OCI-LY7 (cell line): Measurements from ENCODE around the gene DCTN1. TPM values are rescaled to one million over a fixed set of nuclear protein-coding genes. Genes with fewer than 3 reads are reported as not detected.

ENCODE experiments used
- BruUV-seq: library from RNA; stranded (reverse); fragments of 400-500 nt; replicated peaks from 2 replicates; lab custom pipeline; 2021; lab: Mats Ljungman, UMichigan
- CTCF ChIA-PET: fragments of 300-600 bp; sonication (Branson Sonifier 250); formaldehyde crosslinking; loops from one replicate; lab custom pipeline; 2022; ENCODE audit warnings: antibody characterized with exemption; ENCODE audit not compliant: unreplicated experiment; lab: Charles Lee
- POLR2A ChIA-PET: fragments of 300-600 bp; sonication (Branson Sonifier 250); formaldehyde crosslinking; loops from one replicate; lab custom pipeline; 2022; ENCODE audit warnings: antibody characterized with exemption; lab: Charles Lee
- DNase-seq: peaks from one replicate; pipeline ENCODE4 v3.0.0-alpha.2; 2015; ENCODE audit warnings: low spot score
- H2AFZ ChIP-seq: fragments of 200-600 bp; sonication (generic), shearing (Covaris generic); 2 replicates; pipeline ENCODE4 v1.6.1; 2014; ENCODE audit warnings: mild to moderate bottlenecking, antibody characterized with exemption, low read length, moderate library complexity
- H3K27ac ChIP-seq: fragments of 200-600 bp; sonication (generic); 2 replicates; pipeline ENCODE4 v1.5.1; 2014; ENCODE audit warnings: mixed run types, low read depth, mild to moderate bottlenecking, moderate library complexity, low read length, inconsistent platforms; ENCODE audit not compliant: poor library complexity, severe bottlenecking
- H3K36me3 ChIP-seq: fragments of 200-600 bp; sonication (generic); 2 replicates; pipeline ENCODE4 v1.6.1; 2014; ENCODE audit warnings: mild to moderate bottlenecking, antibody characterized with exemption, low read length, moderate library complexity, mixed read lengths; ENCODE audit not compliant: insufficient read depth
- H3K4me1 ChIP-seq: fragments of 200-600 bp; sonication (generic); 2 replicates; pipeline ENCODE4 v1.5.1; 2014; ENCODE audit warnings: mild to moderate bottlenecking, low read length; ENCODE audit not compliant: insufficient read depth, poor library complexity, severe bottlenecking
- H3K4me2 ChIP-seq: fragments of 200-600 bp; sonication (generic); 2 replicates; pipeline ENCODE4 v1.6.1; 2014; ENCODE audit warnings: mild to moderate bottlenecking, low read length
- H3K4me3 ChIP-seq: fragments of 200-600 bp; sonication (generic); 2 replicates; pipeline ENCODE4 v1.5.1; 2014; ENCODE audit warnings: mild to moderate bottlenecking, low read depth, low read length; ENCODE audit not compliant: poor library complexity, severe bottlenecking
- H3K79me2 ChIP-seq: fragments of 200-600 bp; sonication (generic); 2 replicates; pipeline ENCODE4 v1.6.1; 2016; ENCODE audit warnings: low read depth, mild to moderate bottlenecking, low read length, moderate library complexity, mixed read lengths; ENCODE audit not compliant: insufficient read depth
- H3K9me2 ChIP-seq: fragments of 200-600 bp; sonication (generic); 2 replicates; pipeline ENCODE4 v1.6.1; 2016; ENCODE audit warnings: mild to moderate bottlenecking, low read length, mixed read lengths; ENCODE audit not compliant: insufficient read depth
- H3K9me3 ChIP-seq: fragments of 200-600 bp; sonication (generic); 2 replicates; pipeline ENCODE4 v1.6.1; 2014; ENCODE audit warnings: mild to moderate bottlenecking, mixed run types, low read length, mixed read lengths
- H4K20me1 ChIP-seq: fragments of 200-600 bp; sonication (generic); 2 replicates; pipeline ENCODE4 v1.6.1; 2014; ENCODE audit warnings: mild to moderate bottlenecking, antibody characterized with exemption, low read length, moderate library complexity, mixed read lengths; ENCODE audit not compliant: insufficient read depth
- CTCF ChIP-seq: fragments of 200-600 bp; sonication (generic); conservative IDR thresholded peaks from 2 replicates; pipeline ENCODE4 v1.5.1; 2014; ENCODE audit warnings: mild to moderate bottlenecking, antibody characterized with exemption, low read length, moderate library complexity, mixed read lengths
- EZH2phosphoT487 ChIP-seq: fragments of 200-600 bp; sonication (generic); IDR thresholded peaks from 2 replicates; pipeline ENCODE4 v1.6.1; 2018; ENCODE audit warnings: low read depth, borderline replicate concordance, mild to moderate bottlenecking, mixed run types, antibody characterized with exemption, low read length, moderate library complexity, mixed read lengths
- intact Hi-C: fragments of 100-400 bp; cut with micrococcal nuclease; formaldehyde crosslinking; loops from one replicate; pipeline ENCODE4 v1.10.0; 2022; ENCODE audit not compliant: unreplicated experiment
- total RNA-seq, 2 experiments: library from RNA; depleted of rRNA in 1 of 2; stranded (reverse); fragments of >200 nt in 1 of 2; shearing (Covaris generic) in 1 of 2; gene quantifications; 2 replicates each; pipeline ENCODE4 v1.2.3, GENCODE V29; 2014 to 2022

DCTN1 gene
- total RNA-seq, 2 experiments from 2014 or later, result 45.5 to 100 TPM

- no peaks in the 10 kb centered on the region for H3K79me2 ChIP-seq
- ChIA-PET POLR2A (interaction anchor here (0.6 kb wide), 1 partner anchor 11 kb away, joined by 4 read pairs; no protein-coding TSS in a partner anchor), CTCF (no interaction called here)
- intact Hi-C loops, result no loop called here
- TF ChIP-seq CTCF, result no peak
- TF ChIP-seq EZH2phosphoT487, result no peak
- H2AFZ ChIP-seq, result no peak overlapping the region
- no peak for DNase-seq
- H3K4me2 ChIP-seq, result no peak overlapping the region
- BruUV-seq, result no TSS peak
- H3K27ac ChIP-seq, result no peak overlapping the region
- H3K9me2 ChIP-seq, result no peaks in the 10 kb centered on the region
- H3K9me3 ChIP-seq, result no peaks in the 10 kb centered on the region
- H3K4me3 ChIP-seq, result no peak overlapping the region
- peaks cover 48% of the 10 kb centered on the region for H3K36me3 ChIP-seq
- H3K4me1 ChIP-seq, result no peaks in the 10 kb centered on the region
- no peaks in the 10 kb centered on the region for H4K20me1 ChIP-seq
Observed at GRCh38 chr2:74371421-74371820, 8.7 kb downstream of the DCTN1 start.

GRCh38 chr2:74369976-74370375 lies 10.1 kb downstream of the DCTN1 start:
- Histone ChIP-seq H3K27ac (no peak overlapping the region), H3K9me3 (no peaks in the 10 kb centered on the region), H3K4me2 (no peak overlapping the region), H3K4me3 (no peak overlapping the region), H2AFZ (no peak overlapping the region), H3K36me3 (peaks cover 53% of the 10 kb centered on the region), H4K20me1 (no peaks in the 10 kb centered on the region), H3K9me2 (no peaks in the 10 kb centered on the region), H3K4me1 (no peaks in the 10 kb centered on the region), H3K79me2 (no peaks in the 10 kb centered on the region)
- intact Hi-C loops, result no loop called here
- CTCF ChIA-PET, result no interaction called here
- POLR2A ChIA-PET, result no interaction called here
- no peak for DNase-seq
- TF ChIP-seq EZH2phosphoT487 (no peak), CTCF (no peak)
- no TSS peak for BruUV-seq

- Histone ChIP-seq H3K36me3 (peaks cover 67% of the 10 kb centered on the region), H3K4me2 (no peak overlapping the region), H3K79me2 (no peaks in the 10 kb centered on the region), H3K4me1 (no peaks in the 10 kb centered on the region), H3K4me3 (no peak overlapping the region), H3K9me2 (no peaks in the 10 kb centered on the region), H3K27ac (no peak overlapping the region), H4K20me1 (no peaks in the 10 kb centered on the region), H3K9me3 (no peaks in the 10 kb centered on the region), H2AFZ (no peak overlapping the region)
- no peak for TF ChIP-seq EZH2phosphoT487
- no peak for TF ChIP-seq CTCF
- no peak for DNase-seq
- ChIA-PET POLR2A (interaction anchor here (0.5 kb wide), 1 partner anchor 16 kb away, joined by 4 read pairs; no protein-coding TSS in a partner anchor), CTCF (no interaction called here)
- no TSS peak for BruUV-seq
- intact Hi-C loops, result no loop called here
Observed at GRCh38 chr2:74368499-74368898, 11.6 kb downstream of the DCTN1 start.
